ENCODE results near the gene DMD.

The DMD gene

DNA sequence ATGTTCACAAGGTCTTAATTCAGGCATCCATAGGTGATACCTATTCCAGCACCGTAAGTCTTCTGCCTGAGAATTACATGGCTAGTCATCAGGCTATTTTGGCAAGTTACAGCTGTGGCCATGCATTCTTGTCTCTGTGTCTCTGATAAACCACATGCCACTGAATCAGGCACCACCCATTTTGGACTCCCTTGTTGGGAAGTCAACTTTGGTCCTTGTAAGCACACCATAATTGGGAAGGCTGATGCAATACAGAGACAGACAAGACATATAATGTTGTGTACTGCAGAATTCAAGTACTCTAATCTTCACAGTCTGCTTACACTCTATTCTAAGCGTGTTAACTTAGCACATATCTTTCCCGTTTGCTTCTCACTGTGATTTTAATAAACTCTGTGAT is 1655.8 kb downstream of the DMD start:
- DNase-seq, result no peak

DNA sequence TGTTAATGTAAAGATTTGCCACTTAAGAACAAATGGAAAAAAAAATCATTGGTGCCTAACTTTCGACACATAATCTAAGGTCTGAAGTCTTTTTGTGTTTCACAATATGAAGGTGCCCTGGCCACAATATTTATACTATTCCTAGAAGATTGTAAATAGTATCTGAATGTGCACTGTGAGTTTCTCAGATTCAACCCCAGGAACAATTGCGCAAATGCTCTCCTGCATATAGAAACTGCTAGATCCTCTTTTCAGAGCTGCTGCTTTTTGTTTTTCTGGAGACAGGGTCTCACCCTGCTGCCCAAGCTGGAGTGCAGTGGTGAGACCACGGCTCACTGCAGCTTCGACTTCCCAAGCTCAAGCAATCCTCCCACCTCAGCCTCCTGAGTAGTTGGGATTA is 1659.4 kb downstream of the DMD start:
- DNase-seq, result no peak

DNA sequence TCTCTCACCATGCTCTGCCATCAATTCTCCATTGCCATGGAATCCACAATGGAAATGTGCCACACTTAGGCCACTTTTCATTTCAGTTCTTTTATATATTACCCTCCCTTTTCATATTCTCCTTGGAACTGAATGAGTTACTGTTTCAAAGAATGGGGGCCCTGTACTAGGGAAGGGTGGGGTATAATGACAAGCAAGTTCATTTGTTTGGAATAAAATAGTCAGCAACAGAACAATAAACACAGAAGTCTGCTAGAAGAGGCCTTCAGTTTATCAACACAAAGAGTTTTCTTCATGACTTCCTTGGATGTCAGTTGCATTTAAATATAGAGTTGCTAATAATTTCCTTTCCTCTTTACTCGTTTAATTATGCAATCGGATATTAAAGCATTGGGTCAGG is 1661.2 kb downstream of the DMD start:
- DNase-seq, result no peak

DNA sequence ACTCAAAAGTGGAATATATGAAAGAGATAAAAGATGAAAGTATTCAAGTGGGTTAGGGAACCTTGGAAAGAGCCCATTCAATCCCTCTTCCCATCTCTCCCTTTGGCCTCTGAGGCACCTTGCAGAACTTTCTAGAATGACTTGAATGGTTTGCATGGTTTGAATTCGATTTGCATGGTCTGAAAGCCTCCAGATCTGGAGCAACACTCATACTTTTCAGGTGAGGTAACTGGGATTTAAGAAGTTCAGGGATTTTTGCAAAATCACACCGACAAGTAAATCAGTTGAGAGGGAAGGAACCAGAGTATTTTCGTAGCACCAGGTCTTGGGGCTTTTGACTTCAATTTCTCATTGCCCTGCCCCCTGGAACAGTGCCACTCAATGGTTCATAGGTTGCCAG is 1663.5 kb downstream of the DMD start:
- no peak for DNase-seq

DNA sequence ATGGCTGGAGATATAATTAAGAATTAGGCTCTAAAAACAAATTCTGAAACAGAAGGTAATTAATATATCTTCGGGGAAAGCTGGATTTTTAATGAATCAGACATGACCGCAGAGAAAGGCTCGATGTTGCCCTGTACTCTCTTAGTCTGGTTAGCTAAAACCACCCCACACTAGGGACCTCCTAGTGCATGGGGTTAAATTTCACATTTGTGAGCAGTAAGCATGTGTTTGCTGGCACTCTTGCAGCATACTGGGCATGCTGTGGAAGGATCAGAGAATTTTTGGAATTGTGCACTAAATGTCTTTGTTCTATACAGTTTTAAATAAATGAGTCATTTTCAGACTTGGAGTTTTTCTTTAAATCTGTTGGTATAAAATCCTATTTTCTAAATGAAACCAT is 1663.9 kb downstream of the DMD start:
- DNase-seq, result no peak

DNA sequence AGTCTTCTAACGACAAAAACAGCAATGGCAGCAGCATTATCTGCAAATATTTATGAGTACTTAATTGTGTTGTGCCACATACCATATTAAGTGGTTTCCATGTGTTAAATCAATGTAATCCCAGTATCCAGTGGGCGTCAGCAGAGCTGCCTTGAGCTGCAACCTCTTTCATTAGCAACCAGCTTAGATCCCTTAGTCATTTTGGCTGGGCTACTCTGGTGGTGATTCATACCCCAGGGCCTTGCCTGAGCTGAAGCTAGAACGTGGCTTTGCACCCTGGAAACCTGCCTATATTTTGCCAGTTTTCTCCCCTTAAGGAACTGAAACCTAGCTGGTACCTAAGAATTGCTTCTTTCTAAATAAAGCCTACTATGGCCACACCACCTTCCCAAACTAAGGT is 1665.2 kb downstream of the DMD start:
- DNase-seq, result no peak

DNA sequence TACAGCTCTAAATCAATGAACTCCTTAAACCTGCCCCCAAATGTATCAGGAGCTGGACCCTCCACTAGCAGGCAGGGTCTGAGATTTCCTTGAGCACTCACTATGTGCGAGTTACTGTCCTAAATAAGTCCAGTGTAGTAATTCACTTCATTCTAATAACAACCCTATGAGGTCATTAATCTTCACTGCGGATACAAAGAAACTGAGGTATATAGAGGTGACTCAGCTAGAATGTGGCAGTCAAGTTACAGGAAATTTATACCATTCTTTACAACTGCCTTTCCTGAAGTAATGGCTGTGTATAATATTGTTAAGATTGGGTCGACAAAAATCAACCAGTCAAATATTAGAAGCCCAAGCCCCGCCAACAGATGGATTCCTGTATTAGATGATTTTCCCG is 1665.6 kb downstream of the DMD start:
- DNase-seq, result no peak

DNA sequence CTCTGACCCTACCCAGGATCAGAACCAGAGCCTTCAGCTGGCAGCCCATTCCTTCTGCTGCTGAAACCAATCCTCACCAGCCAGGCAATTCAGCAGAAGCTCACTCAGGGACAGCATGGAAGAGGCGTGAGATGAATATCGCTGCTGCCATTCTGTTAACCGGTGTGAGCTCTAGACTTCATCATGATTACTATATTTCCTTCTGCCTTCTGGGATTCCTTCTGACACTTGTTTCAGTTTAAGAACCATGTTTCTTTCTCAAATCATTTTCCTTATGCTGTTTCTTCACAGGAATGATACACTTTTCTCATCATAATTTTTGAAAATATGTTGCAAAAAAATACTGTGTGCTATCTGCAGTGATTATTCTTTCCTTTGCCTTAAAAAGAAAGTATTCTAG is 1666.2 kb downstream of the DMD start:
- DNase-seq, result no peak

DNA sequence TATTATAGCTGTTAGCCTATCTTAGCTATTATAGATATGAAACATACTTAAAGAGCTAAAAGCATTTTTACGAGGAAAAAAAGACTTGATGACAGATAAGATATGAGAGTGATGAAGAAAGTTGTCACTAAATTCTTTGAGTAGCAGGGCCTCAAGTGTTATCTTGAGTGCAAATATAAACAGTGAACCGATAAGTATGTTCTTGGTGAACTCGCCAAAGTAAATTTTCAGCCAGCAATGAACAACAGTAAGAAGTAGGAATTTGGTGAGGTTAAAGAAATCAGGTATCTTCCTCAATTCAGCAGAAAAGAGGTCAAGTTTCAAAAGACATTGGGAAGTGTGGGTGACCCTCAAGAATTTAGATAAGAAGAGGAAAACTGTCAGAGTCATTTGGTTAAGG is 1667.7 kb downstream of the DMD start:
- DNase-seq, result no peak

DNA sequence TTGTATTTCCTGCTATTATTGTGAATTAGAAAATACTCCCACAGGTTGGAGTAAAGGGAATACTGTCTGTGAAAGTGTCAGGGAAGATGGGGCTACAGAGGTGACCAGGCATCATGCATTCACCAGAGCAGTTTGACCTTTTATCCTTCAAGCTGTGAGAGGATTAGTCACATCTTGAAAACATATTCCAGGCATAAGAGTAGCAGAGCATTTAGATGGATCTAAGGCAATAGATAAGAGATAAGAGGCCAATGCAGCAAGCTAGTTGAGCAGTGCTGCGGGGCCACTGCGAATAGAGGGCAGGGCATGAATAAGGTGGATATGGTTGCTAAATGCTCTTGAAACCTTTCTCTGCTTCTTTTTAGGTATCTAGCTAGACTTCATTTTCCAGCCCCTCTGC is 1668.8 kb downstream of the DMD start:
- no peak for DNase-seq

DNA sequence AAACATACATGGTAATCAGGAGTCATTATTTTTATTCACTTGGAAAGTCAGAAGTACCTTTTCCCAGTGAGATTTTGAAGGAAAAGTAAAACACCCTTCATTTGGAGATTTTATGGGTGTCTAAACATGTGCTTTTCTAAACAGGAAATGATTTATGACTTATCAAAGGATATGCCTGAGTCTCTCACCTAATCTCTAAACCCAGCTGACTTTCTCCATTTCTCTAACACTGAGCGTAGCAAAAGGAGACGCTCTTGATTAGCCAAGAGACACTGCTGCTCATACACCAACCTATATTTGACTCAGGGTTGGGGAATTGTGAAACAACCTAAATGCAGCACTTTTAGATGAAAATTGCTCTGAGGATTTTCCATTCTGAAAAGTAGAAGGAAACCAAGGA is 1671.0 kb downstream of the DMD start:
- DNase-seq, result no peak

DNA sequence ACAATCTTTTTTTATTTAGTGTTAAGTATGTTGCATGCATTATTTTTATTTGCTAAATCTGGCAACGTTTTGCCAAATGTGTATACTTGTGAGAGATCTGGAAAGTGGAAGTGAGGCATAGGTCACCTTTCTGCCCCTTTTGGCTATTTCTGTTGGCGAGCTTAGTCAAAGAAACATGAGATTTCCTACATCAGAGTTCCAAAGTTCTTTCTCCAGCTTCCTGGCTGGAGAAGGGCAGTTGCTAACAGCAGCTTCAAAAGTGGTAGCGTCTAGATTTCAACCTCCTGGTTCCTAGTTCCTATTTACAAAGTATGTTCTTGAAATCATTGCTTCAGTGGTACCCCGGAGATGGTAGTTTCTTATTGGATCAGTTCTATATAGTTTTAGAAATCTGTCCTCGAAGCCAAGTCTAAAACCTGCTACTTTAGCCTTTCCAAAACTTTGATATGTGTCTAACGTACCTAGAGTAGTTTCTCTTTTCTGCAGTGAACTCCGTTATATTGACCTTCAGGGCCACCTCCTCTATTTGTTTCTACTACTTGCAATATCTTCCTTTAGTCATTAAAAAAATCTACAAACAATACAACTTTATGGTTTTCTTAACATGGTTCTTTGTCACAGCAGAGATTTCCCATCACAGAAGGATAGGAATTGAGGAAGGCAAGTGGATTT is 1683.8 kb downstream of the DMD start:
- DNase-seq, result no peak

DNA sequence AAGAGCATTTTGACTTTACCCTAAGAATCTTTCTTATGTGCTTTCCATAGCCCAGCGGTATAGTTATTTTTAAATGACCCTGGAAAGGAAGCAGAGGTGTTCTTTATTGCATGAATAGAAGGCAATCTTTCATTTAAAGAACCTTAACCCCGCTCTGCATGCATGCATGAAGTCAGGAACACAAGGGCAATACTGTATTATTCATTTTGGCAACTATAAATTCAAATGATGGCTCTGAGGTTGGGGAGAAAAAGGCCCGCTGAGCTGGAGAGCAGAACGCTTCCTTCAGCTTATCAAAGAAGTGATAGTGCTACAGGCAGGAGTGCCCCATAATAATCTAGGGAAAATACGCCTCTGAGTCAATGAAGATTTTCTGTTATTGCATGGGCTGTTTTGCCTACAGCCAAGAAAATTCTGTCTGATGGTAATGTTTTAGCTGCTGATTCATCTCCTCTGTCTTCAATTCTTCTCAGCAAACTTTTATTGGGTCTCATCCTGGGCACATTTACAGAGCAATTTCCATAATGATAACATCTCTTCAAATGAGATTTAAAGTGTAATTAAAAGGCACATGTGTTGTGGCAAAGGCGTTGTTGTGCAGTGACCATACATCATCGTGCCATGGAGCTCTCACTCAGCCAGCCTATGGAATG is 1687.3 kb downstream of the DMD start:
- DNase-seq, result no peak

DNA sequence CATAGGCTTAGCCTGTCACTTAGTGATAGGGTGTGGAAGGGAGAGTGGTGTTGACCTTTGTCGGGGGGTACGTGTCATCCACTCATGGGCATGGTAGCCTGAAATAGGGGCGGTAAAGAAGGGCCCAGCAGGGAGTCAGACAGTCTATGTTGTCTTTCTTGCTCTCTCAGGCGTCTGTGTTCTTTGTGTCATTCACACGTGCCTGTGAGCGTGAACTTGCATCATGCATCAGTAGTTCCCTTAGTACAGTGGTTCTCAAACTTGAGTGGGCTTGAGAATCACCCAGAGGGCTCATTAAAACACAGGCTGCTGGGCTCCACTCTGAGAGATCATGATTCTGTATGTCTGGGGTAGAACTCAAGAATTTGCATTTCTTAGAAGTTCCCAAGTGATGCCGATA is 1688.6 kb downstream of the DMD start:
- no peak for DNase-seq

DNA sequence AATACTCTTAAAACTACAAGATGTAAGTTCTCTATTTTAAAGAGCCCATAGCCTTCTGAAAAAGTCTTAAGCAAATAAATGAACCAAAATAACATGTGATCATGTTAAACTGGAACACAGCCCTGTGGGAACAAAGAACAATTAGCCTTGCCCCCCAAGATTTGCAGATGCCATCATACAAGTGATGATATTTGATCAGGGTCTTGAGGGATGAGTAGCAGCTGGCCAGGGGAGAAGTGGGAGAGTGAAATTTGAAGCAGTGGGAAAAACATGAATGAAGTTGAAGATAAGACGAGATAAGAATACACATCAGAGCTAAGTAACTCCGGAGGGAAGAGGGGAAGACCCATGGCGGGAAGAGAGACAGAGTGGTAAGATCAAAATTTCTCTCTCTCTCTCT is 1689.4 kb downstream of the DMD start:
- no peak for DNase-seq

DNA sequence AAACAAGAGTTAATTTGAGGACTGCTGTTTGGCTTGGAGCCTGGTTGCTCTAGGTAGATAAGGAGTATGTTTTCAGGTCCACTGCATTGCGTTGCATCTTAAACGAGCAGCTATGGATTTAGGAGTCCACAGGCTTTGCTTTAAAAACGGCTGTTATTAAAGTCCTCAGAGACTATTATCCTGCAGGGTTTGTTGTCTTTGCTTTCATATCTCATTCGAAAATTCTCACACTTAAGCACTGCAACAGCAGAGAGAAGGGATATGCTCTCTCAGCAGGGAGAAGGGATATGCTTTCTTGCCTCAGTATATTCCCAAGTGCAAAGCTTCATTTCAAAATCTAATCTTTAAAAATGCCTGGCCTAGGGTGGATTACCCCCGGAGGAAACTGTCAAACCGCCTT is 1694.8 kb downstream of the DMD start:
- DNase-seq, result no peak

DNA sequence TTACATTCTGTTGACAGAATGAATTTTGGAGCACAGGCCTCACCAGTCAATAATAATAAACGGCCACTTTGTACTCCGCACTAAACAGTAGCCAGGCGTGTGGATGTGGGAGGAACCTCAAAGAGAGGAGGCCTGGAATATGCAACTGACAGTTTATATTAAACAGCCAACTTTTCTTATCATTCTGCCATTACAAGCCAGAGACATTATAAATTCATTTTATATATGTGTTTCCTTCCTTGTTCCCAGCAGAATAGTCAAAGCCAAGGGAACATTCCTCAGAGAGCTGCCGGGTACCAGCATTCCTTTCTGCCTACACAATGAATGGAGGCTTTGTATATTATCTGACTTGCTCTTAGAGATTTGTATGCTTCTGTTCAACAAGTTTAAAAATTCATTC is 1703.0 kb downstream of the DMD start:
- no peak for DNase-seq

DNA sequence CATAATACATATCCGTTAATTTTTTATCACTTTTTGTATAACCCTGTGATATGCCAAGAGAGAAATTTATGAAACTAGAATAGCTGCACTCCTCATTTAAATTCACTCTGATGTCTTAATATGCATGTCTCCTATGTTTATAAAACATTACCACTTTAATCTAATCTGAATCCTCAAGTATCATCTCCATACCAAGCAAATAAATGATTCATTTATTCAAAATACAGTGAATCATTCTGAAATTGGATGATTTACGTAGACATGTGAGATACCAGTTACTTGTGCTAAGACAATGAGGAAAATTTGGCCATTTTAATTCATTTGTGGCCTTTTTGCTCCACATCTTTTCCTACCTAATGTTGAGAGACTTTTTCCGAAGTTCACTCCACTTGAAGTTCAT is 1704.4 kb downstream of the DMD start:
- DNase-seq, result no peak

DNA sequence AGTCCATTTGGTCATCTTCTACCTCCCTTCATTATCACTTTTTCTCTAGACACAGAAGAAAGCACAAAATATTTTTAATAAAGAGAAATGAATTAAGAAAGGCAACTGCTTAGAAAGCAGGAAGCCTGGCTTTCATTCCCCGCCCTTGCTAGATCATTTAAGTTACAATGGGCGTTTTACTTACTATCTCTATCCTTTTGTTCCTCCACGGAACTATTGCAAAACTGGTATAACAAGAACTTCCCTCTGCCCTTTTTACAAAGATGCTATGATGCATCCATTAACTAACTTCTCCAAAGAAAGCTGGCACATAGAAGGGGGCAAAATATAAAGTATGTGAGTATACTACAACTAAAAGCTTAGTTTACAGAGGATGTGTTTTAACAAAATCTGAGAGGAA is 1705.0 kb downstream of the DMD start:
- DNase-seq, result no peak

DNA sequence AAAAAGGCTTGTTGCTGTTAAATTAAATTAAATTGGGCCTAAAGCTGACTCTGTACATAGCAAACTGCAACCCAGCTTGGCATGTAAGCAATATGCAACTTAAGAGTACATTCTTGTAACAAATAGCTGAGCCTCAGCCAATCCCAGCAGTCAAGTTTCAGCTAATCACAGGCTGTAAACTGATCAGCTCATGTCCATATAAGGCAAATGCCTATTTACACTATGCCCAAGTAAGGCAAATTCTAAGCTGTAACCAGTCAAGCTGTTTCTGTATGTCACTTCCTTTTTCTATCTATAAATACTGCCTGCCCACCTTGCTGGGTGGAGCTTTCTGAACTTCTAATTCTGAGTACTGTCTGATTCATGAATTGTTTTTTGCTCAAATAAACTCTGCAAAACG is 1710.4 kb downstream of the DMD start:
- DNase-seq, result no peak

DNA sequence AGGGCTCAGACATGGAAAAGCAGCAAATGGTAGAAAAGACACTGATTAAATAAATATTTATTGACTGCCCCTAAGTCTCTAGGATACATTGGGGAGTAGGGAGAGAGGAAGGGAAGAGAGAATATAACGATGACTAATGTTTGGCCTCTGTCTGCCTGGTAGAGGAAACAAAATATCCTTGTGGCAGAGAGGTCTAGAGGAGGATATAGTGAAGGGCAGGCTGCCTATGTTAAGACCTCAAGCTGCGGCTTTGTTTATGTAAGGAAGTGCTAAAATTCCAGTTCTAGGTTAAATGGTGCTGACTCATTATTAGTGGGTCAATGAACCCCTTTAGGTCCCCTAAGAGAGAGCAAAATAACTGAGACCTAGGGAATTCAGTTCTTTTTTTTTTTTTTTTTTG is 1712.2 kb downstream of the DMD start:
- DNase-seq, result no peak

DNA sequence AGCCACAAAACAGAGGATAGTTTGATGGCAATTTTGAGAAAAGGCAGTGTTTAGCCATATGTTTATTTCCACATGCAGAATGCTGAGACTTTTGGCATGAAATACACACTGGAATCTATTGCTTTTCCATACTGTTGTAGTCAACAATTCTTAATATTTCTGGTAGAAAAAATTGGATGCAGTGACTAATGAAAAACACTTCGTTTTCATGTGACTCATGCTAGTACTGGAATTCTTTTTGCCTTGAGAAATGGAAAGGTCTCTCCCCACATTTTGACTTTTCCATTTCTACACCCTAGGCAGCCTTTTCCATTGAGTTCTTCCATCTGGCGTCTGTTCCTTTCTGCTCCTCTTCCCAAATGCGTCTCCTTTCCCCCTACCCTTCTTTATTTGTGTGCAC is 1714.3 kb downstream of the DMD start:
- DNase-seq, result no peak

DNA sequence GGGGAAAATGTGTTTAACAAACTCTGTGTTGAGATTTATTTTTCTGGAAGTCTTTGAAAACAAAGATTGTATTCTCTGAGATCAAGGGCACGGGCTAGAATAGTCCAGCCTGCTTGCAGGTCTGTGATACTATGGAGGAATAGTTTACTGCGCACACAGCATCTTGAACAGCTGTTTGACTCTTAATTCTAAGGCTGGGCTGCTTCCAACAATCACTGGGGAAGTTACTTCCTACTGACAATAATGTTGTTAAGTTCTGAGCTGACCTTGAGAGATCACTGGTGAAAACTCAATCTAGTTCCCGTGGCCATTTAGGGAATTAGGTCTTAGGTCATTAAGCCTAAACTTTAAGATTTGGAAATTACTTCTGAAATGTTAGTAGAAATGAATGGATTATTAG is 1723.4 kb downstream of the DMD start:
- DNase-seq, result no peak

DNA sequence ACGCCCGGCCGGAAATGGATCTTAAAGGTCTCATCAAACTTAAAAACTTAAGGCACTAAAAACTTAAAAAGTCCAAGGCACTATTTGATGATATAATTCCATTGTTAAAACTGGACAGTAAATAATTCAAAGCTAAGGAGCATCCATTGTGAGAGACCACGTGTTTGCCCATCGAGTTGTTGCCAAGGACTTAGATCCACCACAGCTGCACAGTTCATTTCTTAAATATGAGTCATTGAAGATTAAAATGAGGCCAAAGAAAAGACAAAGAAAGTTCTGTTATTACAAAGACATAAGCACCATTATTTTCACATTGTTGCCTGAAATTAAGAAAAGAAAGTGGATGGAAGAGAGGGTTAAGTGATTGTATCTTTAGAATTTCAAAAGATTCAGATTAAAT is 1728.0 kb downstream of the DMD start:
- no peak for DNase-seq

DNA sequence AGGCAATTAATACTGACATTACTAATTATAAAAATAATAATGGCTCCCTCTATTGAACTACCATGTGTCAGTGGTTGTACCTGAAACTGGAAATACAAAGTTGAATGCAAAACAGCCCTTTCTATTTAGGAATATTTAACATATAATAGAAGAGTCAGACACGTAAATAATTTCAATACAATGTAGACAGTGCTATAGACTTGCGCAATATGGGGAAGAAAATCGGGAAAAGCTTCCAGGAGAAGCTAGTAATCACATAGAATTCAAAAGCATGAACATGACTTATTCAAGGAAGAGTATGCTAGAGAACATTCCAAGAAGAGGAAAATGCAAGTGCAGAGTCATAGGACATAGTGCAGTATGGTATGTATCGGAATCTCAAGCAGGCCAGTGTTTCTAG is 1730.7 kb downstream of the DMD start:
- no peak for DNase-seq

Data from inflammatory macrophage treated with lipopolysaccharide for 1 hour (primary cell).